ENCODE data around the gene PDSS2.
"Not testable (repeated sequence)": the region's sequence is repeated elsewhere in the genome, so short reads cannot be mapped to it uniquely, and the experiment has no call there.

Gene PDSS2

GRCh38 chr6:107475360-107475759 is 16.0 kb upstream of the PDSS2 start:
- in situ Hi-C loops (cut with MboI; ENCODE audit: low sequenced_read_pairs) = not testable (repeated sequence)

- in situ Hi-C loops (cut with MboI; ENCODE audit: low sequenced_read_pairs) = no loop called here
Observed at GRCh38 chr6:107473660-107474059, 14.3 kb upstream of the PDSS2 start.

DNA sequence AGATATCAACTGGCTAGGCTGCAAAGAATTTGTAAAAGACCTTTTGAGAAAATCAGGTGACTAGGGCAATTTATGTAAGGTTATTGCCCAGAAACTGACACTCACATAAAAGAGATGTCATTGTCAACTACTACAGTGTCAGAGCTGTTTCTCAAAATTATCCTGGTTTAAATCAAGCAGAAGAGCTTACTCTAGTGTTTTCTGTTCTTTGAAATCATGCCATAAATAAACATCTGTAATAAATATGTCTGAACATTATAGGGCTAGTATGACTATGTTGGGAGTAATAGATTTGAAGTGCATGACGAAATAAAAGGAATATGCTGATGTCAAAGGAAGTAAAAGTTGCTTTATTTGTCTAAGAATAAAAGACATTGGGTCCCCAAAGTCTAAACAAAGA is 11.0 kb upstream of the PDSS2 start:
- in situ Hi-C loops (cut with MboI; ENCODE audit: low sequenced_read_pairs) = no loop called here

DNA sequence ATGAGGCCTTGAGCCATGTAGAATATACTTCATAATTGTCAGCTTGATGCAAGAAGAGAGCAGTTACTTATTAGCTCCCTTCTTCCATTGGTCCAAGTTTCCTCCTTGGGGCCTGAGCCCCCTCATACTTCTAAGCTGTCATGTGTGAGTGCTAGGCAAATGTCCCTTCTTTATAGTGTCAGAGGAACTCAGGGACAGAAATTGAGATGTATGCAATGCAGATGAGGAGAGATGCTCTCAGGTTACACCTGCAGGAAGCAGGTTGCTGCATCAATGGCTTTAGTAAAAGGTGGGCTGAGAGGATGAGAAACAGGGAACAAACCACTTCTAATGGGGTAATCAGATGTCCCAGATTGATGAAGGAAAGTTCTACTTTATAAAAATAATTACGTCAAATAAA is 6.7 kb upstream of the PDSS2 start:
- in situ Hi-C loops (cut with MboI; ENCODE audit: low sequenced_read_pairs) = no loop called here

GRCh38 chr6:107460083-107460631 is 793 bp upstream of the PDSS2 start:
- in situ Hi-C loops (cut with MboI; ENCODE audit: low sequenced_read_pairs) = no loop called here

GRCh38 chr6:107458672-107459282 is 587 bp downstream of the PDSS2 start:
- in situ Hi-C loops (cut with MboI; ENCODE audit: low sequenced_read_pairs) = no loop called here

- in situ Hi-C loops (cut with MboI; ENCODE audit: low sequenced_read_pairs) = no loop called here
Observed at GRCh38 chr6:107448776-107449175, 10.6 kb downstream of the PDSS2 start.

GRCh38 chr6:107447663-107448216 is 11.6 kb downstream of the PDSS2 start:
- in situ Hi-C loops (cut with MboI; ENCODE audit: low sequenced_read_pairs) = no loop called here

DNA sequence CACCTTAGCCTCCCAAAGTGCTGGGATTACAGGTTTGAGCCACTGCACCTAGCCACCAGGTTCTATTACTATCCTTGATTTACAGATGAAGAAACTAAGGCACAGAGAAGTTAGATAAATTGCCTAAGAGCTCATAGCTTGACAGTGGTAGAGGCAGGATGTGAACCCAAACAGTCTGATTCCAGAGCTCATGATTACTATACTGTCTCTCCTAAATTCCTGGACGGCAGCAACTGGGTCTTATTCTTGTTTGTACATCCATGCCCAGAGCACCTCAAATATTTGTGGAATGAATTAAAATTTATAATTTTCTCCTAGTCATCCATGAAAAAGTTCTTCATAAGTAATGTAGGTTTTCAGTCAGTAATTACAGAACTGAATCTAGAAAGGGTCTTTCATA is 15.1 kb downstream of the PDSS2 start:
- in situ Hi-C loops (cut with MboI; ENCODE audit: low sequenced_read_pairs) = no loop called here

DNA sequence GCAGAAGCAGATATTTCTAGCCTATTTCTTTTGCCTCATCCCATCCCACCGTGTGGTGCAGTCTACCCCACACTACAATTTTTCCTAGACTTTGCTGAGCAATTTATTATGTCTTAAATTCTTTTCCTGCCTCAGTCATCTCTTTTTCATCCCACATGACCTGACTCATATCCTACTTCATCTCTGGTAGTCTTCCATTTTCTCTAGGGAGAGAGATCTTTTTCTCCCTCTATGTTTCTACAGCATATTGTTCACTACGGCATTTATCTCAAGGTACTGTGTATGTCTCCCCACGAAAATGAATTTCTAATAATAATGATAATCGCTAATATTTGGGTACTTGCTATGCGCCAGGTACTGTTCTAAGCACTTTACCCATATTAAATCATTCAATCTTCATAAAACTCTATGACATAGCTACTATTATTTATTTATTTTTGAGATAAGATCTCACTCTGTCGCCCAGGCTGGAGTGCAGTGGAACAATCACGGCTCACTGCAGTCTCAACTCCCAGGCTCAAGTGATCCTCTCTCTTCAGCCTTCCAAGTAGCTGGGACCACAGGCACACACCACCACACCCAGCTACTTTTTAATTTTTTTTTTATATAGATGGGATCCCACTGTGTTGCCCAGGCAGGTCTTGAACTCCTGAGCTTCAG is 15.6 kb downstream of the PDSS2 start:
- in situ Hi-C loops (cut with MboI; ENCODE audit: low sequenced_read_pairs) = no loop called here

DNA sequence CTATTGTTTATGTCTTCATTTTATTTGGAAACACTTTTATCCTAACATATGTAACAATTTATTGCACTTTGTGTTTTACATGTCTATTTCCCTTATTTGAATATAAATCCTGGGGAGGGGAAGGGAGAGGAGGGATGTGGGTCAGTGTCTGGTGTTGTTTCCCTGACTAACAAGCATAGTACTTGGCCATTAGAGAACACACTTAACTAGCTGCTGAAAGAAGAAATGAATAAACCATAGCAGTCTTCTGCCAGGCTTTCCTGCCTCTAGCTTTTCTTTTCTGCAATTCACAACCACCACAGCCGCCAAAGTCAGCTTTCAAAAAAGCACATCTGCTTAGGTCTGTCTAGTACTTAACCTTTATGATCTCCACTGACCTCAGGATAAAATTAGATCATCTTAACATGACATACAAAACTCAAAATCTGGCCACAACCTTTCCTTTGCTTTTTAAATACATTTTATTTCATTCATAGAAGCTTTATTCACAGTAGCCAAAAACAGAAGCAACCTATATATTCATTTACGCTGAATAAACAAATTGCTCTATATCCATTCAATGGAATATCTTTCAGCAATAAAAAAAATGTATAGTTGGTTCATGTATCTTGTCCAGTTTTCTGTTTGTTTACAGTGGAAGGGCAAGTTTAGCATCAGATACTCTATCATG is 16.3 kb downstream of the PDSS2 start:
- in situ Hi-C loops (cut with MboI; ENCODE audit: low sequenced_read_pairs) = no loop called here

DNA sequence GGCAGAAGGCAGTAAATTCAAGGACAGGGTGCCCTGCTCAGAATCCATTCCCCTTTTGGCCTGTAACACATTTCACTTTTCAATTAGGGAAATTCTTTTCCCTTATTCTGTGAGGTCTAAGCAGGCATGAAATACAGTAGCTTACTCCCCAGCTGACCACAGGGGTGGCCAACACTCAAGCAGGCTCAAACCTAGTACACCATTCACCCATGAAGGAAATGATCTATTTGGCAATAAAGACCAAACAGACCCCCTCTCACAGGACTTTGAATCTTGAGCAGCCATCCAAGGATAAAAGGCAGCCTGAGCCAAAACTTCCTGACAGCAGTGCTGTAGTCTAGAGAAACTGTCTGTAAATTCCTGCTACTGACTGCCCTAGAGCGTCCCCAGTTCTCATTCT is 17.7 kb downstream of the PDSS2 start:
- in situ Hi-C loops (cut with MboI; ENCODE audit: low sequenced_read_pairs) = no loop called here

DNA sequence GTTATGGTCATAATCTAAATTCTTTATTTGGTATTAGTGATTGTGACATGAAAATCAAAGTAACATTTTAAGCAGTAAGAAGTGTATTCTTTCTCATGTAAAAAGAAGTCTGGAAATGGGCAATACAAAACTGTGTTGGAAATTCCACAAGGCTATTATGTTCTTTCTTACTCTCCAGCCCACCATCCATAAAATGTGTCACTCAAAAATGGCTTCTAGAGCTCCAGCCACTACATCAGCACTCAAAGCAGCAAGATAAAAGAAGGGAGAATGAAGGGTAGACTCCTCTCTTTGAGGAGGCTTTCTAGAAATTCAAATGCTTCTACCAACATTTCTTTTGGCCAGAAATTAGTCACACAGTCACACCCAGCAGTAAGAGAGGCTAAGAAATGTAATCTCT is 18.4 kb downstream of the PDSS2 start:
- in situ Hi-C loops (cut with MboI; ENCODE audit: low sequenced_read_pairs) = no loop called here

DNA sequence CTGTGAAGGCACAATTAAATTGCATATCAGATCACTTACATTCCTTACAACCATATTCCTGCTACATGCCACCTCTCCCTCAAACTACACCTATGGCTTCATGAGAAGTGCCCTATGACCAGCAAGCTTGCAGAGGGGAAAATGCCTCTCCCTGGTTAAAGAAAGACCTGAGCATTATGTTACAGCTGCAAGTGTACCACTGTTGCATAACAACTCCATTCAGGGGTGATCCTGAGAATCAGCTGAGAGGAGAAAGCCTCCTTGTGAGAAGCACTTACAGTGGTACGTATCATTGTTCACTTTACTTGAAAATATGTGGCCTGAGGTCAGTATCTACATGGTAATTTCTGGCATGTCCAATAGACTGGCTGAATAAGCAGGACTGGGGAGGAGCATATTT is 20.0 kb downstream of the PDSS2 start:
- in situ Hi-C loops (cut with MboI; ENCODE audit: low sequenced_read_pairs) = no loop called here

- in situ Hi-C loops (cut with MboI; ENCODE audit: low sequenced_read_pairs) = no loop called here
Observed at GRCh38 chr6:107437691-107438090, 21.7 kb downstream of the PDSS2 start.

- in situ Hi-C loops (cut with MboI; ENCODE audit: low sequenced_read_pairs) = no loop called here
Observed at GRCh38 chr6:107436881-107437280, 22.5 kb downstream of the PDSS2 start.

GRCh38 chr6:107435798-107436197 is 23.6 kb downstream of the PDSS2 start:
- in situ Hi-C loops (cut with MboI; ENCODE audit: low sequenced_read_pairs) = no loop called here

- in situ Hi-C loops (cut with MboI; ENCODE audit: low sequenced_read_pairs) = no loop called here
Observed at GRCh38 chr6:107434812-107435211, 24.6 kb downstream of the PDSS2 start.

- in situ Hi-C loops (cut with MboI; ENCODE audit: low sequenced_read_pairs) = not testable (repeated sequence)
Observed at GRCh38 chr6:107425951-107426350, 33.4 kb downstream of the PDSS2 start.

DNA sequence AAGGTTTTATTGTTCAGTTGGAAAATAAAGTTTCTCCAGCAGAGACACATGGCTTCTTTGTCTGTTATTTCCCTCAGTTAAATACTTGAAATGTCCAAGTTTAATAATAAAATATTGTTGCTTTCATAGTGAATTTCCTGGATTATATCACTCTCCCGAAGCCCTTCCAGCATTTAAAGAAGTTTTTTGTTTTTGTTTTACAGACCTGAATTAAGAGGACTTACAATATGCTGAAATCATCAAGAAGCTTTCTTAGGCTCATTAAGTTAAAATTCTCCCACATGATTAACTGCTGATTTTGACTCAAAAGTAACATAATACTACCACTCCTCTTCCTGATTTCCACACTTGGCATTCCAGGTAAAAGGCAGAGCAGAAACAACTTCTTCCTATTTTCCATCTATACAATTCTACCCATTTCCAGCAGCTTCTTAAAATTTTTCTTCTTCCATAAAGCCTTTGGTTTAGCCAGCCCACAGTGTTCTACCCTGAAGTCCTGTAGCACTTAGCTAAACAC is 35.8 kb downstream of the PDSS2 start:
- in situ Hi-C loops (cut with MboI; ENCODE audit: low sequenced_read_pairs) = no loop called here

- in situ Hi-C loops (cut with MboI; ENCODE audit: low sequenced_read_pairs) = no loop called here
Observed at GRCh38 chr6:107421696-107422256, 37.6 kb downstream of the PDSS2 start.
